ENCODE data around the gene THRAP3.
"Not testable (repeated sequence)": the region's sequence is repeated elsewhere in the genome, so short reads cannot be mapped to it uniquely, and the experiment has no call there.

The THRAP3 gene

DNA sequence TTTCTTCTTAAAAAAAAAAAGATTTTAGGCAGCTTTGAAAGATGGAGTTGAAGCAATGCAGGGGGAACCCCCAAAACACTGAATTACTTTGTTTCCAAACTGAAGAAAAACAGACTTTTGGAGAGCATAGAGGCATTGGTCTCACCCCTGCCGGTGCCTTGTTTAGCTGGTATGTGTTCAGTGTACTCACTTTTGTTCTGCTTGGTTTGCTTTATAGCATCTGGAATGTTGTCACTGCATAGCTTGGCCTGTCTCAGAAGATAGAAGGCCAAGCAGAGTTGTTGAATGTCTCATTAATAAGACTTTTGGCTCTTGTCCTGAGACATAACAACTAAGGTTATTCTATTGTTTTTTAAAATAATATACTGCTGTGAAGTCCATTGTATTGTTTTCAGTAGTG, 6.9 kb downstream of the THRAP3 start:
- TF ChIP-seq POLR2AphosphoS5 (IDR thresholded peaks at IDR 0.05; ENCODE audit: low read depth, low read length) (no peak), POLR2A (IDR thresholded peaks at IDR 0.05; ENCODE audit: low read depth, low read length) (no peak), TAF1 (IDR thresholded peaks at IDR 0.05; ENCODE audit: borderline replicate concordance, low read depth, low read length) (no peak)
- no peak for FAIRE-seq

DNA sequence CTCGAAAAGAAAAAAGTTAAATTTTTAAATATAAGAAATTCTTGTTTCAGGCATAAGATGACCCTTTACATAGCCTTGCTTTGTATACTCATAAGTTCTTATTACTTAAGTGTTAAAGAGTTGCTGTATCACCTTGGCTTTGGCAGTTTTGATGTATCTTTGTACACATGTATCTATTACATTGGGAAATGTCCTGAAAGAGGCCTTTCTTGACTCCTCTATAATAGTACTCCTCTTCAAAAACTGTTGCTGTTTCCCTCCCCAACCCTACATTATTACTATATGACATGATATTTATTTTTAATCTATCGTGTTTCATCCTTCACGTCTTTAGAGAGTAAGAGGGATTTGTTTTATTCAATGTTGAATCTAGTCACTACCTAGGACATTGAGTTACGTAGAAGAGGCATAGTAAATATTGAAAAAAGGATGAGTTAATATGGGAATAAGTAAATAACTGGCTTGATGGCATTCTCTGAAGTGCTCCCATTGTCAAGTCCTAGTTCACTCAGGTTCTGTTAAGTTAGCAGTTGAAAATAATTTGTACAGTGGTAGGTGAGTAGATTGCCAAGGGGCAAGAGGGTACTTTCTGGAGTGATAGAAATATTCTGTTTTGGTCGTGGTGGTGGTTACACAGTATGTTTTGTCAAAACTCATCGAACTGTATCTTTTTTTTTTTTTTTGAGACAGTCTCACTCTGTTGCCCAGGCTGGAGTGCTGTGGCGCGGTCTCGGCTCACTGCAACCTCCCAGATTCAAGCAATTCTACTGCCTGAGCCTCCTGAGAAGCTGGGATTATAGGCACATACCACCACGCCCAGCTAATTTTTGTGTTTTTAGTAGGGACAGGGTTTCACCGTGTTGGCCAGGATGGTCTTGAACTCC, 8.2 kb downstream of the THRAP3 start:
- DNase-seq (ENCODE audit: insufficient read length) (no peak), FAIRE-seq (no peak)
- TF ChIP-seq POLR2AphosphoS5 (IDR thresholded peaks at IDR 0.05; ENCODE audit: low read depth, low read length) (no peak), TAF1 (IDR thresholded peaks at IDR 0.05; ENCODE audit: borderline replicate concordance, low read depth, low read length) (no peak), POLR2A (IDR thresholded peaks at IDR 0.05; ENCODE audit: low read depth, low read length) (no peak)

More for the DNA sequence above, 6.9 kb downstream of the THRAP3 start:
- DNase-seq (ENCODE audit: insufficient read length), result no peak

- TF ChIP-seq POLR2AphosphoS5 (IDR thresholded peaks at IDR 0.05; ENCODE audit: low read depth, low read length) (no peak), POLR2A (IDR thresholded peaks at IDR 0.05; ENCODE audit: low read depth, low read length) (no peak), TAF1 (IDR thresholded peaks at IDR 0.05; ENCODE audit: borderline replicate concordance, low read depth, low read length) (no peak)
- no peak for FAIRE-seq
- DNase-seq (ENCODE audit: insufficient read length), result no peak
Measured at GRCh38 chr1:36236302-36236701, 12.1 kb downstream of the THRAP3 start.

GRCh38 chr1:36238433-36238832, 14.2 kb downstream of the THRAP3 start:
- TF ChIP-seq POLR2AphosphoS5 (IDR thresholded peaks at IDR 0.05; ENCODE audit: low read depth, low read length), result no peak
- no peak for TF ChIP-seq POLR2A (IDR thresholded peaks at IDR 0.05; ENCODE audit: low read depth, low read length)
- TF ChIP-seq TAF1 (IDR thresholded peaks at IDR 0.05; ENCODE audit: borderline replicate concordance, low read depth, low read length), result no peak
- no peak for DNase-seq (ENCODE audit: insufficient read length)
- FAIRE-seq, result no peak

- DNase-seq (ENCODE audit: insufficient read length) (no peak), FAIRE-seq (no peak)
- TF ChIP-seq TAF1 (IDR thresholded peaks at IDR 0.05; ENCODE audit: borderline replicate concordance, low read depth, low read length) (no peak), POLR2A (IDR thresholded peaks at IDR 0.05; ENCODE audit: low read depth, low read length) (no peak), POLR2AphosphoS5 (IDR thresholded peaks at IDR 0.05; ENCODE audit: low read depth, low read length) (no peak)
Measured at GRCh38 chr1:36239941-36240637, 15.8 kb downstream of the THRAP3 start.

- FAIRE-seq (no peak), DNase-seq (ENCODE audit: insufficient read length) (no peak)
- TF ChIP-seq POLR2AphosphoS5 (IDR thresholded peaks at IDR 0.05; ENCODE audit: low read depth, low read length) (no peak), POLR2A (IDR thresholded peaks at IDR 0.05; ENCODE audit: low read depth, low read length) (no peak), TAF1 (IDR thresholded peaks at IDR 0.05; ENCODE audit: borderline replicate concordance, low read depth, low read length) (no peak)
Measured at GRCh38 chr1:36247538-36247937, 23.3 kb downstream of the THRAP3 start.

GRCh38 chr1:36248250-36248894, 24.1 kb downstream of the THRAP3 start:
- TF ChIP-seq POLR2AphosphoS5 (IDR thresholded peaks at IDR 0.05; ENCODE audit: low read depth, low read length), result no peak
- TF ChIP-seq TAF1 (IDR thresholded peaks at IDR 0.05; ENCODE audit: borderline replicate concordance, low read depth, low read length), result no peak
- no peak for TF ChIP-seq POLR2A (IDR thresholded peaks at IDR 0.05; ENCODE audit: low read depth, low read length)
- FAIRE-seq (no peak), DNase-seq (ENCODE audit: insufficient read length) (no peak)

GRCh38 chr1:36251794-36252481, 27.7 kb downstream of the THRAP3 start:
- TF ChIP-seq TAF1 (IDR thresholded peaks at IDR 0.05; ENCODE audit: borderline replicate concordance, low read depth, low read length) (no peak), POLR2AphosphoS5 (IDR thresholded peaks at IDR 0.05; ENCODE audit: low read depth, low read length) (no peak), POLR2A (IDR thresholded peaks at IDR 0.05; ENCODE audit: low read depth, low read length) (no peak)
- FAIRE-seq (no peak), DNase-seq (ENCODE audit: insufficient read length) (no peak)

- DNase-seq (ENCODE audit: insufficient read length); FAIRE-seq: not testable (repeated sequence)
Measured at GRCh38 chr1:36252482-36252824, 28.2 kb downstream of the THRAP3 start.

DNA sequence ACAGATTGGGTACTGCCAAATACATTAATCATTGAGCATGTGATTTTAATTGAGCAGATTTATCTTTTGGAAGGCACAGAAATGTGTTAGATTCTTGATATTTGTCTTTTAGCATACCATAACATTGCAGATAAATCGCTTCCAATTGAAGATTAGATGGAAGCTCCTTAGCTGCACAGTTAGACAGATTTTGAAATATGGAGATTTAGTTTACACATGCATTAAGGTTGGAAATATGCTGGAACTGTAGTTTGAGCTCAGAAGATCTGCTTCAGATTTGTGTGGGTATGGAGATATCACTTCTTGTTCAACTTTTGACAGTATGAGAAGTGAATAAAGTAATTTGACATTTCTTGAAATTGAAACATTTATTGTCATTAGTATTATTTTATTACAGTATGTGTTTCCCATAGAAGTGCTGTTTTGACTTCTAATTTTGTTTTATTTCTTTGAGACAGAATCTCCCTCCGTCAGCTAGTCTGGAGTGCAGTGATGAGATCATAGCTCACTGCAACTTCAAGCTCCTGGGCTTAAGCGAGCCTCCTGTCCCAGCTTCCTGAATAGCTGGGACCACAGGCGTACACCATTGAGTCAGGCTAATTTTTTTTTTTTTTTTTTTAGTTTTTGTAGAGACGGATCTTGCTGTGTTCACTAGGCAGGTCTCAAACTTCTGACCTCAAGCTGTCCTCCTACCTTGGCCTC, 29.1 kb downstream of the THRAP3 start:
- TF ChIP-seq POLR2A (IDR thresholded peaks at IDR 0.05; ENCODE audit: low read depth, low read length) (no peak), POLR2AphosphoS5 (IDR thresholded peaks at IDR 0.05; ENCODE audit: low read depth, low read length) (no peak), TAF1 (IDR thresholded peaks at IDR 0.05; ENCODE audit: borderline replicate concordance, low read depth, low read length) (no peak)
- DNase-seq (ENCODE audit: insufficient read length), result no peak
- FAIRE-seq, result no peak

Data from GM12892 (cell line).